ENCODE results near the gene PCED1A.

PCED1A gene

DNA sequence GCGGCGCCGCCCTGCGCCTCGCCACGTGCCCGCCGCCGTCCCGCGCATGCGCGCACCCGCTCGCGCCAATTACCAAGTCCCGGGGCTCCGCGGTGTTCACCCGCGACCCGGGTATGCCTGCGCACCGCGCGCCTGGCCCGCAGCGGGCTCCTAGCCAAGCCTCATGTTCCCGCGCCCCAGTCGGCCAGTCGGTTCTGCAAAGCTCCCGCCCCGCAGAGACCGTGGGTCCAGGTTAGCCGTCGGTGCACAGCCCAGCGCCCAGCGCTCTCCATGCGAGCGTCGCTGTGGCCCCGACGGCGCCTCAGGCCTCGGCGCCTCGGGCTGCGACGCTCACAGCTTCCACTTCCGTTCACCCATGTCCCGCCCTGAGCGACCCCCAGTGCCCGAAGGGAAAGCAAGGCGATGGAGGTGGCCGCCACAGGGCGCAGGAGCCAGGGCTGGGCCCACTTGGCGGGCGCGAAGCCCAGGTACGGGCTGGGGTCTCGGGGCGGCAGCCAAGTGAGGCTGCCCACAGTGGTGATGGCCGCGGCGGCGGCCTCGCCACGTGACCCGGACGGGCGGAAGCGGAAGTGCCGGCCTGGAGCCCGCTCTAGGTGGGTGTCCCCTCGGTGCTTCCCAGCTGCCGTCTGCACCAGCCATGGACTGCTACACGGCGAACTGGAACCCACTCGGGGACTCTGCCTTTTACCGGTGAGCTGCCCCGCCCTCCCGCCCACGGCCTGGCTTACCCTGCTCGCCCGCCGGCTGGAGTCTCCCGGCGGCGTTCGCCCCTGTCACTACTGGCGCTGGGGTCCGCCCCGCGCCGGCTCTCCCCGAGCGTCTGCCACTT lies at the start of gene PCED1A, which contains the start of gene VPS16:
Gene PCED1A (minus strand): TSS at position 518 of the 829 bp plus-strand sequence. CDS start 743 bp downstream, outside the sequence.
Gene VPS16 (plus strand): TSS at position 608 of the 829 bp plus-strand sequence. CDS start 30 bp downstream, at position 638.
- DNase-seq (ENCODE audit: low spot score): peak; percentile 82

DNA sequence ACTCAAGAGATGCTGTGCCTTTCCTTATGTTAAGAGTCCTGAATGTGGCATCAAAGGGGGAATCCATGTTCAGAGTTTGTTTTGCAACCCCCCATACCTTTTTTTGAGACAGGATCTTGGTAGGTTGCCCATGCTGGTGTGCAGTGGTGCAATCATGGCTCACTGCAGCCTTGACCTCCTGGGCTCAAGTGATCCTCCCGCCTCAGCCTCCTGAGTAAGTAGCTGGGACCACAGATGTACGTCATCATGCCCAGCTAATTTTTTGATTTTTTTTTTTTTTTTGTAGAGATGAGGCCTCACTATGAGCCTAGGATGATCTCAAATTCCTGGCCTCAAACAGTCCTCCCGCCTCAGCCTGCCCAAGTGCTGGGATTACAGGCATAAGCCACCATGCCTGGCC lies 49.3 kb upstream of the PCED1A start:
- no peak for DNase-seq (ENCODE audit: low spot score)

- no peak for DNase-seq (ENCODE audit: low spot score)
These were observed 48.8 kb upstream of the PCED1A start for GRCh38 chr20:2889209-2889608.

DNA sequence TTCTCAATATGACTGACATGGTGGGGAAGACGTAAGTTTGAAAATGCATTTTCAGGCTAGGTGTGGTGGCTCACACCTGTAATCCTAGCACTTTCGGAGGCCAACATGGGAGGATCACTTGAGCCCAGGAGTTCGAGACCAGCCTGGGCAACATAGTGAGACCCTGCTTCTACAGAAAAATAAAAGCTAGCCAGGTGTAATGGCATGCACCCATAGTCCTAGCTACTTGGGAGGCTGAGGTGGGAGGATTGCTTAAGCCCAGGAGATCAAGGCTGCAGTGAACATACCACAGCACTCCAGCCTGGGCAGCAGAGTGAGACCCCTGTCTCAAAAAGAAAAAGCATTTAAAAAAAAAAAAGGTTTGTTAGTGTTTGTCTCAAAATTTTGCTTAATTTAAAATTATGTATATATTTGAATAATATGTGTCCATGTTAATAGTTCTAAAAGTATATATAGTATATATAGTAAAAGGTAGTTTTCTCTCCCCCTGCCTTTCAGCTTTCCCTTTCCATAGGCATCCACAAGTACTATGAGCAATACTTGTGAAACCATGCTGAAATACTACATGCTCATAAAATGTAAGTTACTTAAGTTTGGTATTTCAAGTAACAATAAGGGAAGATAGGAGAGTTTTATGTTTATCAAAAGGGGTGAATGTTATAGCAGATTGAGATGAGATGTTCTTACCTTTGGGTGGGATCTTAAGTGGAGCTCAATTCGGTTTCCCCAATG lies 47.9 kb upstream of the PCED1A start:
- DNase-seq (ENCODE audit: low spot score): no peak

- no peak for DNase-seq (ENCODE audit: low spot score)
These were observed 47.3 kb upstream of the PCED1A start for GRCh38 chr20:2887715-2888114.

- DNase-seq (ENCODE audit: low spot score): no peak
These were observed 43.5 kb upstream of the PCED1A start for GRCh38 chr20:2883726-2884637.

DNA sequence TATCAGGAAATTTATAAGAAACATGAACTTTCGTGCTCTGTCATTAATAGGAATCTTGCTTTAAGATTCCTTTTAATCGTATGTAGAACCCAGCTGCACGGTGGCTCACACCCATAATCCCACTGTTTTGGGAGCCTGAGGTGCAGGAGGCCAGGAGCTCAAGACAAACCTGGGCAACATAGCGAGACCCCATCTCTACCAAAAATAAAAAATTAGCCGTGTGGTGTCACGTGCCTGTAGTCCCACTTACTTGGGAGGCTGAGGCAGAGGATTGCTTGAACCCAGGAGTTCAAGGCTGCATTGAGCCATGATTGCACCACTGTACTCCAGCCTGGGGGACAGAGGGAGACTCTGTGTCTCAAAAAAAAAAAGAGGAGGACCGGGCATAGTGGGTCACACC lies 40.2 kb upstream of the PCED1A start:
- DNase-seq (ENCODE audit: low spot score): no peak

DNA sequence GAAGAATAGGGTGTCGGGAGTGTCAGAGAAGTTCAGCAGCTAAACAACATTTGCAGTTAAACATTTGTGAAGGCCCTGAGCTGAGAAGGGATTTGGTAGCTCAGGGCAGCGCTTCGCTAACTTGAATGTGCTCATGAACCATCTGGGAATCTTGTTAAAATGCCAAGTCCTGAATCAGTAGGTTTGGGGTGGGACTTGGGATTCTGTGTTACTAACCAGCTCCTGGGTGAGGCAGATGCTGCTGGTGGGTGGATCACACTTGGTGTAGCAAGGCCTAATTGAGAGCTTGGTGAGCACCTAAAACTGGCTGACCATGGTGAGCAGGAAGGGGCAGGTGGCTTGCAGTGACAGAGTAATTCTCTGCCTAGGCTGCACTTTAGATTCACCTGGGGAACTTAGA lies 38.7 kb upstream of the PCED1A start:
- no peak for DNase-seq (ENCODE audit: low spot score)

DNA sequence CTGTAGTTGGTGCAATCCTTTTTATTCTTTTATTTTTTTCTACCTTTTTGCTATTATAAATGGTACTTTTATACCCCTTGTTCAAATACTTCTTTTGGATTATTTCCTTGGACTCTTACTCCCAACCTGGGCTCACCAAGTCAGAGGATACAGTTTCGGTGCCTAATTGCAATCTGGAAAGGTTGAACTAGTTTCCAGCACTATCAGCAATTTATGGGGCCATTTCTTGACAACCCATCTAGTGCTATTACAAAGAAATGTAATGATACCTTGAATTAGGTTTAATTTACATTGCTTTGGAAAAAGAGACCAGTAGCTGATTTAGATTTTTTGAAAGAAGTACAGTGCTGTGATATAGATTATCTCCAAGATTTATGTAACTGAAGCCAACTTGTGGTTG lies 38.1 kb upstream of the PCED1A start:
- no peak for DNase-seq (ENCODE audit: low spot score)

- DNase-seq (ENCODE audit: low spot score): no peak
These were observed 35.3 kb upstream of the PCED1A start for GRCh38 chr20:2875690-2876203.

DNA sequence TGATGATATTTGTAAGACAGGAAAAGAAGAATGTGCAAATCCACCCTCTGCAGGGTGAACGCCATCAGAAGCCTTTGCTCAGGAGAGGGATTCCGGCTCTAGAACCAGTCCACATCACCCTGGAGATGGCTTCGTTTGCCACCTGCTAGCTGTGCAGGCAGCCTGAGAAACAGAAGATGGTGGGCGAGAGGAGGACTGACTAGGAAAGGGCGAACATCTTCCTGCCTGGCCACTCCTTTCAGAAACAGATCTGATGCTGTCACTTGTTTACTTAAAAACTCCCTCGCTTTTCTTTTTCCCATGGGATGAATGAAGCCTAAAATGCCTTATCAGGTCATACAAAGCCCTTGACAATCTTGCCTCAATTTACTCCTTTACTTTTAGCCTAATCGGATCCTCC lies 34.0 kb upstream of the PCED1A start:
- DNase-seq (ENCODE audit: low spot score): peak; percentile 11

DNA sequence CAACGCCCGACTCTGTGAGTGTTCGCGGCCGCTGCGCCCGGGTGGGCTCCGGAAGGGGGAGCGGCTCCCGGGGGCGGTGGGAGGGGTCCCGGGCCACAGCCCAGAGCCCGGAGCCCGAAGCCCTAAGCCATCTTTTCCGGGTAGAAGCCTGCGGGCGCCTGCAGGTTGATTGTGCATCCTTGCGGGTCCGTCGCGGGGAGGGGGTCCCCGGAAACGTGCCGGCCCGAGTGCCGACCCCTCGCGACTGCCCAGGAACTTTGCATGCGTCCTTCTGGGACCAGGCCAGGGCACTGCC lies 33.2 kb upstream of the PCED1A start:
- DNase-seq (ENCODE audit: low spot score): no peak

DNA sequence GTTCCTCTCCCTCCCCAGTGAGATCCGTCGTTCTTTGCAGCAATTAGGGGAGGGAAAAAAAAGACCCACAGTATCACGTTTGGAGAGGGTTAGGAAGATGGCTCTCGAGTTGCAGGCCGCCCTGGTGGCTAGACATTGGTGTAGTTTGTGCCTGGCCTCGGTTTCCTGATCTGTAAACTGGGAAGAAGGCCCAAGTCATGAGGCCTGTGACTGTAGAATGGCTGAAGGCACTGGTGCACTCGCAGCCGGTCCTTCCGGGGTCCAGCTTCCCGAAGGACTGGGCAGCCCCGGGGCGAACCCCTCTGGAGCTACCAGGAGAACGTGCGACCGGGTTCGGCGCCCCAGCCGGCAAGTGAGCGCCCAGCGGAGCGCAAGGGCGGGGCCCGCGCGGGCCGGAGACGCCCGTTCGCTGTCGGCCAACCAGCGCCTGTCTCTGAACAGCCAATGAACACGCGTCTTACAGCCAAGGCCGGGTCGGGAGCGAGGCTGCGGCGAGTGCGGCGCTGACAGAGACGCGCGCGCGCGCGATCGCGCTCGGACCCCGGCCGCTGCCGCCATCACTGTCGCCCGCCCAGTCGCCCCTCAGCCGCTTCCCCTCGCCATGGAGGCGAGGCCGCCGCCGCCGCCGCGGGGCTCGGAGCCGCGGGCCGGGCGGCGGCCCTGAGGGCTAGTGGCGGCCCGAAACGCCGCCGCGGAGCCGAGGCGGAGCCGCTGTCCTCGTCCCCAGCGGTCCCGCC lies 32.7 kb upstream of the PCED1A start, which contains the start of gene PTPRA:
Gene PTPRA (plus strand): TSS at position 472 of the 737 bp plus-strand sequence. CDS start 90,797 bp downstream, outside the sequence.
- DNase-seq (ENCODE audit: low spot score): peak; percentile 94

DNA sequence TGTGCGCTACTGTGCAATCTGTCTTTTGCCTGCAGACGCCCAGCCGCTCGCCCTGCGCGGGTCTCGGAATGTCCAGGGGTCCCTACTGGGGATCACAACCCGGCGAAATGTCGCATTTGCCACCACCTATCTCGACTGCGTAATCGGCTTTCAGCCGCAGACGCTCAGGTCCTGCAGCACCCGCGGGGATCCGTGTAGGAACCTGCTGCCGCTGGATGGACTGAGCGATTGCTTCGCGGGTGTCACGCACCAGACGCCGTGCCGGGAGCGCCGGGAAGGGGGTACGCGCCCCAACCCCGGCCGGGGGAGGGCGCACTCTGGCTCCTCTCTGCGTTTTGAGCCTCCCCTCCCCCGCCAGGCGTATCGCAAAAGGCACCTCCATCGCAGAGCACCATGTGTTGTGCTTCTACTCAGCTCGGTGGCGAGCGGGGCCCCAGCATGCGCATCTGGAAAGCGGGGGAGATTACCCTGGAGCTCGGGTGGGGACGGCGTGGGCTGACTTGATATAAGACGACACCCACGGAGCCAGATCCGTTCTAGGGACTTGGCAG lies 32.1 kb upstream of the PCED1A start:
- peak; percentile 63 for DNase-seq (ENCODE audit: low spot score)

- peak; percentile 11 for DNase-seq (ENCODE audit: low spot score)
These were observed 31.4 kb upstream of the PCED1A start for GRCh38 chr20:2871661-2872458.

DNA sequence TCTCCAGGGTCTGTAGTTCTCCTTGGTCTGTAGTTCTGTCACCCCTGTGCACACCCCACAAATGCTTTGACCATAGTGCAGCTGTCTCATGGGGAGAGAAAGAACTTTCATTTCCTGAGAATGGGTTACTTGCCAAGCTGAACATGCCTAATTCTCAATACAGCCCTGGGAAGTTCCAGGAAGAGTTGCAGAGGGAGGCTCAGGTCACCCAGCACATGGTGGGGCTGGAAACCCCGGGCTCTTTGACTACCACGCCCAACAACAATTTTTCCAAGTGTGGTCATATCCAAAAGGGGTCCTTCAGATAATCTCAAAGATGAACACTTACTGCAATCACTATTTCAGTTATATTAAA lies 30.6 kb upstream of the PCED1A start:
- no peak for DNase-seq (ENCODE audit: low spot score)

GRCh38 chr20:2869381-2869780 lies 28.9 kb upstream of the PCED1A start:
- no peak for DNase-seq (ENCODE audit: low spot score)

- no peak for DNase-seq (ENCODE audit: low spot score)
These were observed 26.8 kb upstream of the PCED1A start for GRCh38 chr20:2867081-2867864.

DNA sequence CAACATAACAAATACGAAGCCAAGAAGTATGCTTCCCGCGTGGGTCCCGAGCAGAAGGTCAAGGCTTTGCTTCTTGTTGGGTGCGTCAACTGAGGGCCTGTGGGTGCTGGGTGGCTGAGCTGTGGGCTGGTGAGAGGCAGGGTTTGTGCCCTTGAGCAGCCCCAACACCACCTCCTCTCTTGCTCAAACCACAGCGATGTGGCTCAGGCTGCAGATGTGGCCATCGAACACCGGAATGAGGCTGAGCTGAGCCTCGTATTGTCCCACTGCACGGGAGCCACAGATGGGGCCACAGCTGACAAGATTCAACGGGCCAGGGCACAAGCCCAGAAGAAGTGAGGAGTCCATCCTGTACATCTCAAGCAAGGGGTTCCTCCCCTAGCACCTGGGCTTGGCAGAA lies 25.8 kb upstream of the PCED1A start:
- DNase-seq (ENCODE audit: low spot score): no peak
